Activated gamma-delta T cell (primary cell): ENCODE measurements around the gene HYAL2.
A peak's percentile ranks its signal among the peaks of the same experiment; 100 is the strongest.

Experiments used
- DNase-seq: peaks from one replicate; lab custom pipeline; 2025; lab: John Stamatoyannopoulos, UW
- total RNA-seq, 2 donors: gene quantifications; one replicate each; lab custom pipeline; 2026; lab: John Stamatoyannopoulos, UW

HYAL2 gene, protein sequence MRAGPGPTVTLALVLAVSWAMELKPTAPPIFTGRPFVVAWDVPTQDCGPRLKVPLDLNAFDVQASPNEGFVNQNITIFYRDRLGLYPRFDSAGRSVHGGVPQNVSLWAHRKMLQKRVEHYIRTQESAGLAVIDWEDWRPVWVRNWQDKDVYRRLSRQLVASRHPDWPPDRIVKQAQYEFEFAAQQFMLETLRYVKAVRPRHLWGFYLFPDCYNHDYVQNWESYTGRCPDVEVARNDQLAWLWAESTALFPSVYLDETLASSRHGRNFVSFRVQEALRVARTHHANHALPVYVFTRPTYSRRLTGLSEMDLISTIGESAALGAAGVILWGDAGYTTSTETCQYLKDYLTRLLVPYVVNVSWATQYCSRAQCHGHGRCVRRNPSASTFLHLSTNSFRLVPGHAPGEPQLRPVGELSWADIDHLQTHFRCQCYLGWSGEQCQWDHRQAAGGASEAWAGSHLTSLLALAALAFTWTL
- 3.9 to 4.0 reads per million in 2 donors for total RNA-seq

DNA sequence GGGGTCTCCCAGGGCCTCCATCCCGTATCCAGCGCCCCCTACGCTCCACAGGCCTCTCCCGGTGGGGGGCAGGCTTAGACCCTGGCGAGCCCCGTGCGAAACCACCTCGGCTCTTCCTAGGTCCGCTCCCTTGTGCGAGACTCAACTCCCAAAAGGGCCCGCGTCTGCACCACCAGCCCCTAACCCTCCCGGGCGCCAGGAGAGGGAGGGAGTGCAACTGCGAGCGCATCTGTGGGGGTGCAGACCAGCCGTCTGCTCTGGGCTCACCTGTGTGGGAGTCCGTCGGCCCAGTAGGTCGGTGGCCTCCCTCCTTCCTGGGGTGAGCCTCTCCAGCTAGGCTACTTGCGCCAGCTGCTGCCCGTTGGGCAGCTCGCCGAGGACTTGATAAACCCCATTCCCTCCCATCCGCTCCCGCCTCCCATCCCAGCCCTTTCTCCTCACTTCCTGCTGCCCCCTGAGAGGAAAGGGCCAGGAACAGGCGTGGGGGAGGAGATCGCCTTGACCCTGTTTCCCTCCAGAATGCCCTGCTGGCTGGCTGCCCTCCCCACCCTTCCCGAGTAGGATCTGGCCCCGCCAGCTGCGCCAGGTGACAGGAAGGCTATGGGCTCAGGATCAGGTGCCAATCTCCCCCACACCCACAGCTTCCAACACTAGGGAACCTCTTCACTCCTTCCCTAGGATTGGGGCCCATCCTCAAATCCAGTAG, at the start of gene HYAL2:
Gene HYAL2 (minus strand): TSS at position 360 of the 706 bp plus-strand sequence. CDS start 2,256 bp downstream, outside the sequence.
- DNase-seq: no peak

DNA sequence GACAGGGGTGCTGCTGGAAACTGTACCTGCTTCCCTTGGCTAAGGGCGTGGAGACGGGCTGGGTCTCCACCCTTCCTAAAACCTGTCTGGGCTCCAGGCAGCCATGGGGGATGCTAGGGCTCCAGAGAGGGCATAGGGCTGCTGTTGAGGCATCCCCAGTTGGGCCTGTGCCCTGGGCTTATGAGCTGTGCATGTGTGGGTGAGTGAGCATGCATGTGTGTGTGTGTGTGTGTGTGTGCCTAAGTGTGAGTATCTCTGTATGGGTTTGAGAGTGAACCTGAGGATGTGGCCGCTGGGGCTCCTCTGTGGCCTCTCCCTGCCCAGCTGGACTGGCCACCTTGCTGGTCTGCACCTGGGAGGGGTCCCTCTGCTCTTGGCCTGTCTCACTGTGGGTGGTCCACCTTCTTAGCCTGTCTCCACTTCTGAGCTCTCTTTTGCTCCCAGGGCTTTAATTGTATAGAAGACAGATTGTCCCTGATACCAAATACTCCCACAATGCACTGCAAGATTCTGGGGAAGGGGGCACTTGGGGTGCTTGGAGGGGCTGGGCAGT, 48.7 kb upstream of the HYAL2 start:
- DNase-seq: no peak

DNA sequence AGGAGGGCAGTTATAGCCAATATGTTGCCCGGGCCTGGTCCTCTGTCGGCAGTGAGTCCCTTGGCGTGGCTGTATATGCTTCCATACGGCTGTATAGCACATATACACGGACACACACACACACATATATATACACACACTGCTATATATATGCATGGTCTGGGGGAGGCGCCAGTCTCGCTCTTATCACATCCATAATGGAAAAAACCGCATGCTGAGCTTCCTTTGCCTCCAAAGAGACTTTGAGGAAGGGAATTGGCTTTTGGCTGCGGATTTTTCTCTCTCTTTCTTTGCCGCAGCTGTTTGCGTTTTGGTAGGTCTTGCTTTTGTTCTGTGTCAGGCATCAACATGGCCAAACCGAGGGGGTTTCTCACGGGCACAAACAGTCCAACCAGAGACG, 48.0 kb upstream of the HYAL2 start:
- DNase-seq: no peak

DNA sequence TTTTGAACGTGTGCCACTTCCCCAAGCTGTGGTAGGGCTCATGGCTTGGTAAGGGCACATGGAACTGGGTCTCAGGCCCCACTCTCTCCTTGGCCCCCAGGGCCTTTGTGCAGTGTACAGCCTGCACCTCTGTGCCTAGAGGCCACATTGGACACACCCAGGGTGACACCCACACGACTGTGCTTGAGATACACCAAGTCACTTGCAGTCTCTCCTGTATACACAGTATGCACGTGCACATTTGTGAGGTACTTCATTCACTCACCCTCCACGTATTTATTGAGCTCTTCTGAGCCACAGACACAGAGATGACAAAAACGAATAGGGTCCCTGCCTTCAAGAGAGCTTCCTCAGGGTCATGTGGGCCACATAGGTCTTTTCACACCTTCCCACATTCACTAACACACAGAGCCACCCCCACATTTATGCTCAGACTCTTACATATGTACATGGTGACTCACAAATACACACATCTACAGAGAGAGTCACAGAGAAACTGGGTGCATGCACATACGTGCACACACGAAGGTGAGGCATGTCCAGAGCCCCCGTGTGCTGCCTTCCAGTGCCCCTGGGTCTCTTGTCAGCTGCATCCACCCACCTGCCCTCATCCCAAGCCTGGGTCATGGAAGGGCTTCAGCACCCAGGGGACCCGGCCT, 46.6 kb upstream of the HYAL2 start:
- no peak for DNase-seq

DNA sequence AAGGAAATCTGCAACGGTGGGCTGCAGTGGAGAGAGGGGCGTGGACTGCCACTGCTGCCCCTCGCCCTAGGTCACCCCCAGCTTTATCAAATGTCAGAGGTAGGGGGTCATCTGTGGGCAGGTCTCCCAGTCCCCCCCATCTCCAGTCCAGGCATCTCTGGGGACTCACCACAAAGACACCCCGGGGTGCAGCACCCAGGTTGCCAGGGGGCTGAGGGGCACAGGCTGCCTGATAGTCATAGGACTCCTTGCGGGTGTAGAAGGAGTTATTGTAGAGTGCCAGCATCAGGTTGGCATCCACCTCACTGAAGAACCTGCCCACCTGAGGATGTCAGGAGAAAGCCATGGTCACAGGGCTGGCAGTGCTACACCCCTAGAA, 43.3 kb upstream of the HYAL2 start:
- DNase-seq: no peak

DNA sequence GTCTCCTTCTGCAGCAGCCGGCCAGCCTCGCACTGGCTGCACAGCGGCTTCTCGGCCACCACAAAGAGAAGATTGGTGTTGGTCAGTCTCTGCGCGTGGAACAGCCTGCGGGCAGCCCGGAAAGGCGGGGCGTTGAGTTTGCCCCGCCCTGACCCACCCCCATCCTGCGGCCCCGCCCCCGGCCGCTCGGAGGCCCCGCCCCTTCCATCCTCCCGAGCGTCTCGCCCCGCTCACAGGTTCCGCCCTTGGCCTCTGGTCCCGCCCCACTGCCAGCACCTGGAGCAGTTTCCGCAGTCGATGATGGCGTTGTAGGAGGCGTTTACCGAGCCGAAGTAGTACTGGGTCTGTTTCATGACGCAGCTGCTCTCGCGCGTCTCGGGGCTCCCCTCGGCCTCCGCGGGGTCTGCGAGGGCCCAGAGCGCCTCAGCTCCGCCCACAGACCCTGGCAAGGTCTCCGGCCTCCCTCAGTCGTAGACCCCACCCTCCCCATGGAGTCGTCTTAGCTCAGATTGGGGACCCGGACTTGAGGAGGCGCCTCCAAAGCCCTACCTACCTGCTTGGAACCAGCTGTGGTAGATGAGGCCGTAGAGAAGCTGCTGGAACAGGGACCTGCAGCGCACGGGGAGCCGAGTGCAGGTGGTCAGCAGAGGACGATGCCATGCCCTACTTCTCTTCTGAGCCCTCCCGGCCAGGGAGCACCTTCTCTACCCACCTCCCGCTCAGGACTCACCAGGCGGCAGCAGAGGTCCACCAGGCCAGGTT, 42.7 kb upstream of the HYAL2 start:
- peak; percentile 81 for DNase-seq

DNA sequence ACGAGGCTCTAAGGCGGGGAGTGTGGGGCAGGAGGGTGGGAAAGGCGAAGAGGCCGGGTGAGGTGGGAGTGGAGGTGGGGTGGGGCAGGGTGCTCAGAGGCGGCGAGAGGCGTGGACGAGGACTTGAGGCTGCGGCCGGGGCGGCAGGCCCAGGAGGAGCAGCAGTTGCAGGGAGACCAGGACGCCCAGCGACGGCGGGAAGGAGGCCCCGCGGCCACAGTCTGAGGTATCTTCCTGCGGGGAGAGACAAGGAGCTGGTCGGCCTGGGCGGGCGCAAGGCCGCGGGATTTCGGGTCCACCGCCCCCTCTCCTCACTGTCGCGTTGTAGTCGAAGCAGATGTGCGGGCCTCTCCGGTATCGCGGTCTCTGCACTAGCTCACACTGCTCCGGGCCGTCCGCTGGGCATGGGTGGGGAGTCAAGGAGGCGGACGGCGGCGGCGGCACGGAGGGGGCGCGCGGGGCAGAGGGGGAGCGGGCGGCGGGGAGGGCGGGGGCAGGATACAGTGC, 42.1 kb upstream of the HYAL2 start:
- peak; percentile 30 for DNase-seq

DNA sequence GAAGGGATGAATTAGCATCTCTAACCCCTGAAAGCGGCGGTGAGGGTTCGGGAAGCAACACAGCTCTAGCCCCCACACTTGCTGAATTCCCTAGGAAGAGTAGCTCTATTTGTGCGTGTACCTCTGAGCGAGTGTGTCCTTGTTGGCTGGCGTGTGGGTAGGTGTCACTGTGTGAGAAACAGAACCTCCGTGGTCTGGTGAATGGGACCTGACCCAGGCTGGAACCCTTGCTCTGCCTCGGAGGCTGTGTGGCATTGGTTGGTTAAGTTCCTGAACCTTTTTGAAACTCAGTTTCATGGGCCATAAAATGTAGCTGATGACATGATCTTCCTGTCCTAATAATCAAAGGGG, 37.2 kb upstream of the HYAL2 start:
- no peak for DNase-seq

DNA sequence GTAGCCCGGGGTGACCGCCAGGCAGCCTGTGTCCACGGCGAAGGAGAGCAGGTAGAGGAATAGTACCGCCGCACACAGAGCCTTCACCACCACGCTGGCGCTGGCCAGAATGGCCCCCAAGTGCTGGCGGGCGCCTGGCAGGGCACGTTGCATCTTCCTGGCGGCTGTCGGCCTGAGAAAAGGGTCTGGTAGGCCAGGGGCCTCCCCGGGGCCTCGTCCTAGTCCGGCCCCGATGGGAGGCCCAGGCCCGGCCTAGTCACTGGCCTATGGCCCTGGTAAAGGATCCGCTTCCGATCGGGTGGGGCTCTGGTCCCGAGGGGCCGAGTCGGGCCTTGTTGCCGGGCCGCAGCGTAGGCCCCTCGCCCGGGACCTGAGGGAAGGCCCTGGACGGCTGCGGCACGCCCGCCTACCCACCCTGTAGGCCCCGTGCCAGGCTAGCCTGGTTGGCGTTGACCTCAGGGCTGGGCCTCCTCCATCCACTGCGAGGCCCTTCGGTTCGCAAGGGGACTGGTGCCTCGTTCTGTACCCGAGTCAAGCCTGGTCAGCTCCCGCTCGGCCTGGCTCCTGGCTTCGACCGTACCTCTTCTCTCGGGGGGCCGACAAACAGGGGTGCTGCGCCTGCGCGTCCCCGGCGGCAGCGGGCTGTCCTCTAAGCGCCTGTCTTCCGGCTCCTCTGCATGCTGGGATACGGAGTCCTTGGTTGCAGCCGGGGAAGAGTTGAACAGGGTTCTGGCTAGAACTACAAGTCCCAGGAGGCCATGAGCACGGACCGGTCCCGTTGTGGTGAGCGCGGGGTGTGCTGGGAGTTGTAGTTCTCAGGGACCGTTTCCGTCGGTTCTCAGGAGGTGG, 36.6 kb upstream of the HYAL2 start, which contains the start of gene TMEM115:
Gene TMEM115 (minus strand): TSS at position 611 of the 849 bp plus-strand sequence. CDS start 458 bp downstream, at position 153.
- DNase-seq: peak; percentile 81

DNA sequence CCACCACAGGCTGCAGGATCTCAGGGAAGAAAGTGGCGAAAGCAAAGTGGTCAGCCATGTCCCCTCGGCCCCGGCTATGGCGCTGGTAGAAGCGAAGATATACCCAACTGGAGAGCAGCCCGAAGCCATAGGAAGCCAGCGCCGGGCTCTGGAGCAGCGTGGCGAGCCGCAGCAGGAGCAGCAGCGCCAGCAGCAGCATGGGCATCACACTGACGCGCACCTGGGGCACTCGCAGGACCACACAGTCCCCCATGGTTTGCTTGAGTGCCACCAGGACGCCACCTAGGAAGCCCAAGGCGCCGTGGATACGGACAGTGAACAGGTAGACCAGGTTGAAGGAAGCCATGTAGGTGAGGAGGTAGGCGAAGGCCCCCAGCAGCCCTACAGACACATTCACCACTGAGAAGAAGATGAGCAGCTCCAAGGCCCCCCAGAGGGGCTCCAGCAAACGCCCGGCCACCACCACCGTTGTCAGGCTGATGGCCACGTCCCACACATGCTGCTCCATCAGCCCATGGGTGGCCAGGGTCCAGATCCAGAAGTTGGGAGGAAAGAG, 35.9 kb upstream of the HYAL2 start:
- DNase-seq: no peak

DNA sequence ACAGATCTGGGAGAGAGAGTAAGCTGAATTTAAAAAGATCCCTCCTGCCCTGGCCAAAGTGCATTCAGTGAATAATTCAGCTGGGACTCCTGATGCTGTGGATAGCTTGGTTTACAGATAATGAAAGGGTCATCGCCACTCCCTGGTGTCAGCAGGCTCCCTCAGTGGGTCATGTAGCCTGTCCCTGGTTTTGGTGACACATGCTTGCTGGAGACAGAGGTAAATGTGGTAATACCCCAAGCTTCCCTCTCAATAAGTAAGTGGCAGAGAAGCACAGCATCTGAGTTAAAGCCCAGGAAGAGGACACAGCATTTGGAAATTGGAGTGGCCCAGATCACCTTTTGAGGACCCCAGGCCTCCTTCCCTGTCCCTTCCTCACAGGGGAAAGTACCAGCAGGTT, 34.9 kb upstream of the HYAL2 start:
- DNase-seq: no peak

DNA sequence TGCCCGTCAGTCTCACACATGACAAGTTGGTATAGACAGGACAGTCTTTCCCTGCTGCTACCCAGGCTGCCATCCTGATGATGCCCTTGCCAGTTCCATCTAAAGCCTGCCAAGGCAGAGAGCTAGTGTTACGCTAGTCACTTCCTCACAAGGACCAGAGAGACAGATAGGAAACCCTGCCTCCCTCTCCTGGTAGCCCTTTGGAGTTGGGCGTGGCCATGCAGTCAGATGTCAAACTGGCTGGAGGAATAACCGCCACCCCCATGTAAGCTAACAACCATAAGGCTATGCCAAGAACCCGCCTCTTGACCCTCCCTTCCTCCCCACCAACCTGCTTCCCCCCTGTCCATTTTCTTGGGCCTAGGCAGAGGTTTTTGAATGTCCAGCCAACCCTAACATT, 34.0 kb upstream of the HYAL2 start:
- DNase-seq: no peak

DNA sequence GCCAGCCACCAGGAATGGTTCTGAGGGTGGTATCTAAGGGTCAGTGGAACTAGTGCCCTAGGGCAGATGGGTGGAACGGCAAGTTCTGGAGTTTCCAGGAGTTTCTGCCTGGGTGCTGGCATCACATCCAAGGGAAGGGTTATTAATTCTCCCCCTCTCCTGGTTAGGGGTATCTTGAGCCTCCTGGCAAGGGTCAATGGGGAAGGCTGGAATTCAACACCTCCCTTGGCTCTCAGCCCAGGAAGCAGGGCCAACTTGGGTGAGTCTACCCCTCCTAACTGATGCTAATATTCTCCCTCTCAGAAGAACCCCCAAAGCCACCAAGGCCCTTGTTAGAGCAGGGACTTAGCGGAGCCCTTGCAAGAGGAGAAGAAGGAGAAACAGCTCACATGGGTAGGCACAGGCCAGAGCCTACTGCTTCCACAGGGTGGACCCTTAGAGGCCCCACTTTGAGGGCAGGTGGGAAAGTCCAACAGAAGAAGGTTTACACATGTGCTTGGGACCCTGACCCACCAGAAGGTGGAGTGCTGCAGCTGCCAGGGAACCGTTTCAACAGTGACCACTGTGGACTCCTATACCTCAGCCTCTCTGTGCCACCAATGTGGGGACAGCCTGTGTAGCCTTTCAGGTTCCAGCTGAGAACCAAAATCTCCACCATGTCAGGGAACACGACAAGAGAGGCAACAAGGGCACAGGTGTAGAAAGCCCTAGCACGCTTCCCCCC, 33.4 kb upstream of the HYAL2 start:
- DNase-seq: no peak

DNA sequence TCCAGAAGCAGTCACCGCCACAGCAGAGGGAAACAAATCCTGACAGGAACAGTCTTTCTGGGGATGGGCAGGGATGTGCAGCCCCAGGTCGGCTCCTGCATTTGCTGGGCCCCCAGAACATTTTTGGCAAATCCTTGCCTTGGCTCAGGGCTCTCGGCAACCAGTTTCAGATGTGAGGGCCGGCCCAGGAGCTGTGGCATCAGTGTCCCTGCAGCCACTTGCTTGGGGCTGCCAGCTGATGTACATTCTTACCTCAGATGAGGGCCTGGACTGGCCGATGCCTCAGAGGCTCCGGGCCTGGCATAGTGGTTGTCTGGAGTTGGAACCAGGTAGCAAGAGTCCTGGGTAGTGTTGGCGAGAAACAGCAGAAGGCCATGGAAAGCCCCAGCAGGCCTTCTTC, 32.3 kb upstream of the HYAL2 start:
- no peak for DNase-seq

DNA sequence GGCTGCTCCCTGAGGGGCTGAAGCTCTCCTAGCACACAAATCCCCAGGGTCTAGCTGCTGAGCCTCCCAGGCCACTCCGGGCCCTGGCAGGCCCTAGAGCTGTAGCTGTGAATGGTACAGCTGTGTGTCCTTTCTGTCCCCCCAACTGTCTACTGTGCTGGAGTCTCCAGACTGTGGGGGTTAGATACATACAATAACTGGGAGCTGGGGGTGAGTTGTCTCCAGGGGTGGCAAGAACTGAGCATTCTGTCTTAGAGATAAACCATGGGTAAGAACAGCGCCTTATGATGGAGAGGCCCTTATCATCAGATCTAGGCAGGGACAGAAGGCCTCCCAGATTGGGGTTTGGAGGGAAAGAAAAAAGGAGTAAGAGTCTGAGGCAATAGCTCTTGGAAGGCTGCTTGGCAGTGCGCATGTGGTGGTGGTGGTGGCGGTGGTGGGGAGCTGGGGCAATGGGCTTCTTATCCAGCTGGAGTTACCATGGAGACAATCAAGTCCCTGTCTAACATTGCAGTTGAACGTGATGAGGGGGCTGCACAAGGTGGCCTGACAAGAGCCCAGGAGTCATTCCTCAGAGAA, 31.7 kb upstream of the HYAL2 start:
- DNase-seq: no peak

DNA sequence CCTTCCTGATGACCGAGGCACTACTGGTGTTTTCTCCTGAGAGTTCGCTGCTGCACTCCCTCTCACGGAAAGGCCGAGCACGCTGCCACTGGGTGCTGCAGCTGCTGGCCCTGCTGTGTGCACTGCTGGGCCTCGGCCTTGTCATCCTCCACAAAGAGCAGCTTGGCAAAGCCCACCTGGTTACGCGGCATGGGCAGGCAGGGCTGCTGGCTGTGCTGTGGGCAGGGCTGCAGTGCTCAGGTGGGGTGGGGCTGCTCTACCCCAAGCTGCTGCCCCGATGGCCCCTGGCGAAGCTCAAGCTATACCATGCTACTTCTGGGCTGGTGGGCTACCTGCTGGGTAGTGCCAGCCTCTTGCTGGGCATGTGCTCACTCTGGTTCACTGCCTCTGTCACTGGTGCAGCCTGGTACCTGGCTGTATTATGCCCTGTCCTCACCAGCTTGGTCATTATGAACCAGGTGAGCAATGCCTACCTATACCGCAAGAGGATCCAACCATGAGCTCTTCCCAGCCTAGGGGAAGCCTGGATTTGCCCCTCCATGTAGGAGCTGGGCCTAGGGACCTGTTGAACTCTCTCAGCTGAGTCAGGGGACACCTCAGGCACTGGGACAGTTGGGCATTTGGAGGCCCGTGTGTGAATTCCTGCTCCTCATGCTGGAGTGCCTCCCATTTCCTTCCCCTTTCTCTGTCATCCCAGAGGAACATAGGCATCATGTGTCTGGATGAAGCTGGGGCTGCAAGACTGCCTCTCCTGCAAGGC, 30.9 kb upstream of the HYAL2 start:
- DNase-seq: no peak

DNA sequence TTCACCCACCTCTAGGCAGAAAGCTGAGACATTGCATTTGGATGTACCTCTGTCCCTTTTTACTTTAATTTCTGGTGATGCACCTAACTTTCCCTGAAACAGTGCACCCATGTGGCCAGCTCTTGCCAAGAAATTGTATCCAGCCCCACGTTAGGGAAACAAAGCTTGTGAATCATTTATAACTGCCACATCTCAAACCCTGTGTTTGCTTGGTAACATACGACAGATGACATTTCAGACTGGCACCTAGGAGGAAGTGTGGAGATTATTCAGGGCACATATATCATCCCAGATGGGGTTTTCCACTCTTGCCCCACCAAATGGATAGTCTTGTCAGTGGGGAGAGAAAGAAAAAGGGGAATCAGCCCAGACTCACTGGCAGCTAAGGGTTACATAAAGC, 30.2 kb upstream of the HYAL2 start:
- DNase-seq: no peak

DNA sequence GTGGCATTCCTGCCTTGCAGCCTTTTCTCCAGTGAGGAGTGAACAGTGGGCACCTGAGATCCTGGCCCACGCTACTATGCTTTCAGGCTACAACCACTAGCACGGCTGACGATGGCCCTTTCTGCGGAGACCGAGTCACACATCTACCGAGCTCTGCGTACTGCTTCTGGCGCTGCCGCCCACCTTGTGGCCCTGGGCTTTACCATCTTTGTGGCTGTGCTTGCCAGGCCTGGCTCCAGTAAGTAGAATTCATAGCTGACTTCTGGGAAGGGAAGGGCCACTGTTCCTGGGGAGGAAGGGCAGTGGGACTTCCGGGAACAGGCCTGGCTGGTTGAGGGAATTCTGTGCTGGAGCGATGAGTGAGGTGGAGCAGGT, 28.8 kb upstream of the HYAL2 start:
- no peak for DNase-seq
